NCI-H460 (cell line): ENCODE data around the gene PDGFA. TPM values are rescaled to one million over a fixed set of nuclear protein-coding genes. Genes with fewer than 3 reads are reported as not detected.

Source experiments
- DNase-seq: peaks from one replicate; pipeline ENCODE4 v3.0.0-alpha.2; 2016; ENCODE audit warnings: low read depth; ENCODE audit errors: extremely low read depth
- polyA plus RNA-seq: library from polyadenylated mRNA; depleted of rRNA; stranded (reverse); fragments of >200 nt; gene quantifications from 2 replicates; pipeline ENCODE4 v1.2.3, GENCODE V29; 2014; cell fraction: nucleus; rRNA removed
- total RNA-seq: library from RNA; depleted of rRNA; stranded (reverse); fragments of >200 nt; shearing (Covaris generic); gene quantifications from 2 replicates; pipeline ENCODE4 v1.2.3, GENCODE V29; 2014; rRNA removed

Gene PDGFA
- total RNA-seq, result 20.3 and 21.4 TPM in 2 replicates
- 3.8 and 10.0 TPM in 2 replicates for polyA plus RNA-seq

DNA sequence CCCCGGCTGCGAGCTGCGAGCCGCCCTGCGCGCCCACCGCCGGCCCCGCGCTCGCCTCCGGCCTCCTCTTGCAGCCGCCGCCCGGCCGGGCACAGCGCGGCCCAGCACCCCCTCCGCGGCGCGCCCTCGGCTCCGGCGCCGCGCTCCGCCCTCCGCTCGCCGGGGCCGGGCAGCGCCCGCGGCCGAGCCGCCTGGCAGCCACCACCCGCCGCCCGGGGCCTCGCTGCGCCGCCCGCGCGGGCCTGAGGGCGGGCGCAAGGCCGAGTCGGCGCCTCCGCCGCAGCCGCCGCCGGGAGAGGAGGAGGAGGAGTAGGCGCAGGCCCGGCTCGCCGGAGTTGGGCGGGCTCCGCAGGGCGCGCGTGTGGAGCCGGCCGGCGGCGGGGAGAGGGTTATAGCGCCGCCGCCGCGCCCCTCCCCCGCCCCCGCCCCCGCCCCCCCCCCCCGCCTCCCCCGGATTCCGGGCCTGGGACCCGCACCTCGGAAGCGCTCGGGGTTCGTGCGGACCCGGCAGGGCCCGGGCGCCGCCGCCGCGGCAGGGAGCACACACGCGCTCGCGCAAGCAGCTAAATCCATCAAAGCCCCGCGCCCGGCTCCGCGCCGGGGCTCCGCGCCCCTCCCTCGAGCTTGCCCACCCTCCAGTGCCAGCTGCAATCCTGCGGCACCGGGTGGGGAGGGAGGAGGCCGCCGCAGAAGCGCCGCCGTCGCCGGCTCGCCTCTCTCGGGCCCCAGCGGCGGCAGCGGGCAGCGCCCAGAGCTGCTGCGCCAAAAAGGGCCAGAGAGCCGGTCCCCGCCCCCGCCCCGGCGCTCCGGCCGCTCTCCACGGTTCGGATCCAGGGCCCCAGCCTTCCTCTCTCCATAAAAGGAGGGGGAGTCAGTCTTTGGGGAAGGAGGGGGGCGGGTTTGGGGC, at the start of gene PDGFA:
PDGFA (minus strand) TSS at position 363 of the 907 bp plus-strand sequence. CDS start 845 bp downstream, outside the sequence.
- peak; percentile 41 for DNase-seq

DNA sequence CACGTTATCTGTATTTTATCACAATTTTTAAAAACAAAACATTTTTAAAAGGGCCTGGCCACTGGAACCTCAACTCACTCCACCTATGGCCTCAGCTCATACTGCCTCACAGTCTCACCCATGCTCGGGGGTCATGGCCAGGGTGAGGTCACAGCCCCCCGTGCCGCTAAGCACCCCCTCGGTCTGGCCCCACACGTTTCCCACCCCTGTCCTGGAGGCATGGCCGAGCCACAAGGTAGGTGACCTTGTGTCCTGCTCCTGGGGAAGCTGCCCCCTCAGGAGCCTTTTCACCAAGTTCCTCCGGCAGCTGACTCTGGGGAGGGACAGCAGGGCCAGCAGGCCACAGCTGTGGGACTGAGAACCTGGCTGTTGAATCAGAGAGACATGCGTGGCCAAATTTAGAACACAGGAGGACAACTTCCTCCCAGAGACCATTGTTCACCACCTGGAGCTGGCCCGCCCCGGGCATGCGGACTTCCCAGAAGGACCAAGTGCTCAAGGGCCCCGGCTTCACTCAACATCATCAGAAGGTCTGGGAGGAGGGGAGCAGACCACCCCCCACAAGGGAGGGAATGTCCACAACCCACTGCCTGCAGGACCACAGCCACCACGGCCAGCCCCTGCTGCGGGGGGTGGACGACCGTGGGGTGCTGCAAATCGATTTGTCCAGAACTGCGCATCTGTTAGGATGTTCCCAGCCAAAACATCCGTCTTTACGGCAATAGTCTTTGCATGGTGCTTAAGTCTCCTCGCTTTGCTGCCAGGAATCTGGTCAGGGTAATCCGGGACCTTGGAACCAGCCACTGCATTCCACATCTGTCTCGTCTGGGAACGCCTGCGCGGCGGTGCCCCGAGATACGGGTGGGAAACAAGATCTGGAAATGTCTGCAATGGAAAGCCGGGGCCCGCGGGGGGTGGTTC, 48.6 kb upstream of the PDGFA start:
- no peak for DNase-seq

DNA sequence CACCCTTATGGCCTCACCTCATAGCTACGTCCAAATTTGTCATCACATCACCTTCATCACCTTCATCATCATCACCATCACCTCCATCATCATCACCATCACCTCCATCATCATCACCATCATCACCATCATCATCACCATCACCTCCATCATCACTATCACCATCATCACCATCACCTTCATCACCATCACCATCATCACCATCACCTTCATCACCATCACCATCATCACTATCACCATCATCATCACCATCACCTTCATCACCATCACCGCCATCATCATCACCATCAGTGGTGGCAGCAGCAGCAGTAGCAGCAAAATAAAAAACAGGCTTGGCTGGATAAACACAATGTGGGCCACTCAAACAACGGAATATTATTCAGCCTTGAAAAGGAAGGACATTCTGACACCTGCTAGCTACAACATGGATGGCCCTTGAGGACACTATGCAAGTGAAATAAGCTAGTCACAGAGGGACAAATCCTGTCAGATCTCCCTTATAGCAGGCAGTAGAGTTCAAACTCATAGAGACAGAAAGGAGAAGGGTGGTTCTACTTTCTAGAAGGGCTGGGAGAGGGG, 47.7 kb upstream of the PDGFA start:
- DNase-seq, result no peak

DNA sequence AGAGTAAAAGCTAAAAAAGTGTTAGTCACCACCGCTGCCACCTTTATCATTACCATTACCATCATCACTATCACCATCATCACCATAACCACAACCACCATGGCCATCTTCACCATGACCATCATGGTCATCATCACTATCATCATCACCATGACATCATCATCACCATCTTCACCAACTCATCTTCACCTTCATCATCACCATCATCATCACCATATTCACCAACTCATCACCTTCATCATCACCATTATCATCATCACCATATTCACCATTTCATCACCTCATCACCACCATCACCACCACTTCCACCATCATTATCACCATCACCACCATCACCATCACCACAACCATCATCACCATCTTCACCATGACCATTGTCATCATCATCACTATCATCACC, 46.5 kb upstream of the PDGFA start:
- no peak for DNase-seq

DNA sequence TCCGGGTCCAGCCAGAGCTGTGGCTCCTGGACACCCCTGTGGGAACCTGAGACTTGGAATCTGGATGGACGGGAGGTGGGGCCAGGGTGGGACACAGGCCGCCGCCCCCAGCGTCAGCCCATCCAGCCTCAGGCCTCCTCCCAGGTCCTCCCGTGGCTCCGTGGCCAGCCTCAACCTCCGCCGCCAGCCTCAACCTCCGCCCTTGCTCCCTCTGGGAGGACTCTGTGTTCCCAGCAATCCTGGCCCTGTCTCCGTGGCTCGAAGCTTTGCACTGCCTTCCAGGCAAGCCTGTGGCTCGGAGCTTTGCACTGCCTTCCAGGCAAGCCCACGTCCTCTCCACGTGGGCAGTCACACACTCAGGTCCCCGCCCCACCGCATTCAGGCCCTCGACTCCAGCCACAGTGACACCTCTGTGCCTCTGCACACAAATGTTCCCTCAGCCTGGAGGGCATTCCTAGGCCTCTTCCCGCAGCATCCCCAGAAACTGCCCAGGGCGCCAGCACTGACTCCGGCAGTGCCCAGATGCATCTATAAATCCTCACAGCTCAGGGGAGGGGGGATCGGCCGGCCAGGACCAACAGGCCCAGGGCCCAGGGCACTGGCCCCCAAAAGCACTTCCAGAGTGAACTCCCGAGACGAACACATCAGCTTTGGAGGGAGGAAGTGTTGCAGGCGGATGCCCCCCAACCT, 44.7 kb upstream of the PDGFA start:
- no peak for DNase-seq

DNA sequence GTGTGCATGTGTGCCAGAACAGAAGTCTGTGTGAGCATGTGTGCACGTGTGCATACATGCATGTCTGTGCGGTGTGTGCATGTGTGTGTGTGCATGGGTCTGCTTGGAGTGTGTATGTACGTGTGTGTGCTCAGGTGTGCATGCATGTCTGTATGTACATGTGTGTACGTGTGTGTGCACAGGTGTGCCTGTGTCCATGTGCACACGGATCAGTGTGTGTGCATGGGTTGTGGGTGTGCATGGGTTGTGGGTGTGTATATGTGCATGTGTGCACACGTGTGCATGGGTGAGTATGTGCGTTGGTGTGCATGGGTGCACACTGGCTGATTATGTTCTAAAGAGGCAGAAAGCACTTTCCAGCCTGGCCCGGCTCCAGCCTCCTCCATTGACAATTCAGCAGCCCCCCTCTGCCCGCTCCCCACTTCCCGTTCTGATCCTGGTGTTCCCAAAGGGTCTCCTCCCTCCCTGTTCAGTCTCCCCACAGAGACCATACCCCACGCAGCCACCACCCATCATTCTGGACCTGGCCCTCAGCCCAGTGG, 44.1 kb upstream of the PDGFA start:
- DNase-seq, result no peak

DNA sequence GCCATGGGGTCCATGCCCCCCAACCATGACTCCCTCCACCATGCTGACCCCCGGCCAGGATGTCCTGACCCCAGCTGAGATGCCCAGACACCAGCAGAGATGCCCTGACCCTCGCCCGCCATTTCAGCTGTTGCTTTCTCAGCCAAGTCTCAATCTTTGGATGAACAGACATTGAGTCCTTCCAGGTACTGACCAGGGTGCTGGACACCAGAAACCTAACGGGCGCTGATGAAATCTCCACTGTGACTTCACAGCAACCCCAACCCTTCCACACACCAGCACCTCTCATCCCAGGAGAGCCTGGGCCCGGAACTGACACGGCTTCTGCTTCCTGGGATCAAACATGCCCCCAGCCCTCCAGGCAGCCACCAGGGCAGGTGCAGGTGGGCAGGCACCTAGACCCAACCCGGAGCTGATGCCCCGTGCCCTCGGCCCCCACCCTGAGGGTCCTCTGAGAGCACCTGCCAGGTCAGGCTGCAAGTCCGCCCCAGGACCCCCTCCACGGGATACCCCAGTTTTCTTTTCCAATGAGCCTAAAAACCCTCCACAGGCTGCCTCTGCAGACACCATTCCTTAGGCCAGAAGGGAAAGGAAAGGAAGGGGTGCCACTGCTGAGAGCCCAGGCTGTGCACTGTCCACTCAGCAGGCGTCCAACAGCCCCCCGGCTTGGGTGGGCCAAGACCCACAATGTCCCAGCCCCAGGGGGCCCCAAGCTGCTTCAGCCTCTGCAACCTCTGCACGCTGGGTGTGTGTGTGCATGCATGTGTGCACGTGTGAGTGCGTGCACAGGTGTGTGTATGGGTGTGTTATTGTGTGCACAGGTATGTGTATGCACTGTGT, 43.4 kb upstream of the PDGFA start:
- no peak for DNase-seq

DNA sequence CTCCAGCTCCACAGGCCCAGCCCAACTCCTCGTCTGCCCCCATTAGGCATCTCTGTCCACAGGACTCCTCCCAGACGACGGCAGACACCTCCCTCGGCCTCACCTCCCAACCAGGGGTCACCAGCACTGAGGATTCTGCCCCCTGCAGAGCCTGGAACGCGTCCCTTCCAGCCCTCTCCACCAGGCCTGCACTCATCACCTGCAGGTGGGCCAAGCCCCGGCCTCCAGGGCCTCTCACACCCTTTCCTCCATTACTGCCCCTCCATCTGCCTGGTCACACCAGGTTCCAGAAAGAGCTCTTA, 42.7 kb upstream of the PDGFA start:
- no peak for DNase-seq

DNA sequence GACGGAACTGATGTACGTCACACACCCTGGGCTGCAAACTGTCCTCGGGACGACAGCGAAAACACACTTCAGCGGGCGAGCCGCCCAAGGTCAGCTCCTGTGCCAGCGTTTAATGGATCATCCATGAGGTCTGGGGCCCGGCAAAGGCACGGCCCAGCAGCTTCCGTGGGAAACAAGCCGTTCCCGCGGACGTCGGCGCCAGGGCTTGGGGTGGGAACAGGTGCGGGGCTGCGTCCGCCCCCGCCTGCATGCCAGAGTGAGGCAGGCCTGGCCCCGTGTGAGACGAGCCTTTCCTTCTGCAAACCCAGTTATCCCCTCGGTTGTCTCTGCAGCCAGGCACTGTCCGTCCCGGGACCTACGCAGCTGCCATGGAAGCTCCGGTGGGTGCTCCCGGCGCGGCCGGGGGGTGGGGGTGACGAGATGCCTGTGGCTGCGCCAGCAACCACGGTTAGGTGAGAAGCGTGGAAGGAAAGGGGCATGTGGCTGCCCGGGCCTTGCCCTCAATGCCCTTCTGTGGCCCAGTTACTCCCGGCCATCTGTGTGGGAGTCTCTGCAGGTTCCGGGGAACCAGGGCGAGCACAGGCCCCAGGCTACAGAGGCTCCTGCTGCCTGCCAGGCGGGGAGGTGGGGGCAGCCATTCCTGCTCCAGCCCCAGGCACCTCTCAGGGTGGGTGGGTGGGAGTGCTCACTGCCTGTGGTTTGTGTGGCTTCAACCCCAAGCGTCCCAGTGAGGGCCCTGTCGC, 42.2 kb upstream of the PDGFA start:
- no peak for DNase-seq

DNA sequence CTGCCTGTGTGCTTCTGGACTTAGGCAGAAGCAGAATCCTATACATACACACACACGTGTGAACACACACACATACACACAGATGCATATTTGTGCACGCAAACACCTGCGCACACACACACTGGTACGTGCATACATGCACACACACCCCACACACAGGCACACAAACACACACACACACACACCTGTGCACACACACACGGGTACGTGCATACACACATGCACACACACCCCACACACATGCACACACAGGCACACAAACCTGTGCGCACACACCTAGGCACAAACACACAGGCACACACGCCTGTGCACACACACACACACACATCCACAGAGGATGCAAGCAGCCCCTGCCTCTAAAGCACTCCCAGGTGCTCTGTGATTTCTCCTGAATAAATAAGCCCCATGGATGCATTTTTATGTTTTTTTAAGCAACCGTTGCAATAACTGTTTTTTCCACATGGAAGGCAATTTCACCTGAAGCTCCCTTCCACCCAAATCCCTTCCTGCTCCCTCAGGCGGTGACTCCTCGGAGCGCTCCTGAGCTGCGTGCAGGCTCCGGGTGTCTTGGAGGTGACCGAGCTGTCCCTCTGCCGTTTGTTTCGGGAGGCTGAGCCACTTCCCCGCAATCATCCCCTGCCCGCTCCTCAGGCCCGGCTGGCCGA, 41.5 kb upstream of the PDGFA start:
- no peak for DNase-seq

DNA sequence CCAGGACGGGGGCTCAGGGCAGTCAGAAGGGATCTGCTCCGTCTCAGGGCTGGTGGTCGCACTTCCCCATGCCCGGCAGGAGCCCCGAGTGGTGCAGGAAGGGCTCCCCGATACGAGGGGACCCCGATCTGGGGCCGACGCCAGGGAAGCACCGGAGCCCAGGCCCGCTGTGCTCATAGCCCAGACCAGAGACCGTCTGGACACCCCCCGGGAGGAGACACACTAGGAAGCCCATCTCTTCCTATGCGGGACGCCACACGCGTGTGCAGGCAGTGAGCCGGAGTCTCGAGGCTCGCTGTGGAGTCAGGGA, 39.7 kb upstream of the PDGFA start:
- DNase-seq, result no peak

DNA sequence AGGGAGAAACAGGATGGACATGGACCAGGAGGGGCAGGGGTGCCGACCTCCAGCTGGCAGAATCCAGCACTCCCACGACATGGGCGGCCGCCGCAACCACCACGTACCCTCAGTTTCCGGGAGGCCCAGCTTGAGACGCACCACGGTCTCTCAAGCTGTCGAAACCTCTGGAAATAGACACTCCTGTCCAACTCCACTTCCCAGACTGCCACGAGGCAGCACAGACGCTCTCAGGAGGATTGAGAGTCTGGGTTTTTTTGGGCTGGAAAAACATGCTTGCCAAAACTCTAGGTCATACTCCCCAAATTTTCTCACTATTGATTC, 37.9 kb upstream of the PDGFA start:
- no peak for DNase-seq

DNA sequence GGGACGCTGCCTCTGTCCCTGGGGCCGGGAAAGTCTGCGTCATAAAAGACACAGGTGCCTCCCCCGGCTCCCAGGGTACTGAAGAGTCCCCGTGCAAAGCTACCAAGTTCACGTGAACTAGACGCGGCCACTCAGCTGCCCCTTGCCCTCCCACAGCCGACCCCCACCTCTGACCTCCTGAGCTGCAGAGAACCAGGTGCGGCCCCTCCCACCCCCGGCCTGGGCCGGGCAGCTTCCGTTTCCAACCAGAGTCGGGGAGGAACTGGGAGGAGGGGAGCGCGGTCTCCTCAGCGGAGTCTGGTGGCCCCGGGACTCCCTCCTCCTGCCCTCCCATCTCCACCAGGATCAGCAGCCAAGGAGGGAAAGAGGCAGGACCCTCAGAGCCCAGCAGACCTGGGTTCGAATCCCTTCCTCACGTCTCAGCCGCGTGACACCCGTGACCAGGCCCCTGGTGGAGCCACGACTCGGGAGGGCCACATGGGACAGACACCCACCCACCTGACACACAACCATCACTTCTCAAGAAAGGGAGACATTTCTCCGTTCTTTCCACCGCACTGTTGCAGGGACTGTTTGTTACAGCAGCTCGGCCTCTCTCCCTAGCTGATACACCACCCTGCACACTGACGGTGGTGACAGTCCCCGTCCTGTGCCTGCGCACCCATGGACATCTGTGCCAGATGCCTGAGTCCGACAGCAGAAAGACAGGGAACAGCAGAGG, 37.4 kb upstream of the PDGFA start:
- no peak for DNase-seq

DNA sequence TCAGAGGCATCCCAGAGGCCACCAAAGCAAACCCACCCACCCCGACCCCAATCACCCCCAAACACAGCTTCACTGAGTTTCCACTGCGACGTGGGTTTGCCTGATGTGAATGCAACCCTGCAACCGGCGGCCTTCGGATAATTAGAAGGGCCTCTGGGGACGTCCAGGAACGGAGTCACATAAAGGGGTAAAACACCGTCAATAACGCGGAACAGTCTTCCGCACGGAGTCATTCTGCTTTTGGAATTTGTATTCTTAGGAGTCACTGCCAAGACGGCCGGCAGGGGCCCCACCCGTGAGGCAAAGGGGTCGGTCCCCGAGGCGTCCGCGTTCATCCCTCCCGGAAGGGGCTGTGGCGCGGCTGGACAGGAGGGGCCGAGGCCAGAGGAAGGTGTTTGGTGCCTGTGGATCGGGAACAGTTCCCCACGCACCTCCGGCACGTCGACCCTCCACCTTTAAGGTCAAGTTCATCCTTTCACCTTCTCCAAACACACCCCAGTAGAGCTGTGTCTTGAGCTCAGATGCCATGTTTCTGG, 36.7 kb upstream of the PDGFA start:
- no peak for DNase-seq

DNA sequence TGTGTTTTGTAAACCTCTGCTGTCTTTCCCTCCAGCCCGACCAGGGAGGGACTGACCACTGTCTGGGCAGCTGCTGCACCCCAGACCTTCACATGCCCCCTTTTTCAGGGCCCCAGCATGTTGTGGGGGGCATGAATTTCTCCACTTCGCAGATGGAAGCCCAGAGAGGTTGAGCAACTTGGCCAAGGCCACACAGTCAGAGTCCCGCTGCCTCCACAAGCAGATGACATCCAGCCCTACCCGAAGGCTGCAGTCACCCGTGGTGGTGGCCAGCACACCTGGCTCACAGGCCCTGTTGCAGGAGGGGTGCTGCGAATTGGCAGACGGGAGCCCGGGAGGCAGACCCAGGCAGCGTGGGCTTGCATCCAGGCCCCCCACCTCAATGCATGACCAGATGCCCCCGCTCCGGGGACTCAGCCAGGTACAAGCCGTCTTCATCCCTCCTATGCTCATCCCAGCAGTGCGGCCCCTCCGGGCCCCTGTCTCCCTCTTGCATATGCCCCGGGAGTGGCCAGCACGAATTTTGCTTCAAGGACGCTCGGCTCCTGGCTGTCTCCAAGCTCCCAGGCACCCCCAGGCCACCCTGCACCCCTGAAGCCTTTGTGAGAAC, 36.0 kb upstream of the PDGFA start:
- DNase-seq, result no peak

DNA sequence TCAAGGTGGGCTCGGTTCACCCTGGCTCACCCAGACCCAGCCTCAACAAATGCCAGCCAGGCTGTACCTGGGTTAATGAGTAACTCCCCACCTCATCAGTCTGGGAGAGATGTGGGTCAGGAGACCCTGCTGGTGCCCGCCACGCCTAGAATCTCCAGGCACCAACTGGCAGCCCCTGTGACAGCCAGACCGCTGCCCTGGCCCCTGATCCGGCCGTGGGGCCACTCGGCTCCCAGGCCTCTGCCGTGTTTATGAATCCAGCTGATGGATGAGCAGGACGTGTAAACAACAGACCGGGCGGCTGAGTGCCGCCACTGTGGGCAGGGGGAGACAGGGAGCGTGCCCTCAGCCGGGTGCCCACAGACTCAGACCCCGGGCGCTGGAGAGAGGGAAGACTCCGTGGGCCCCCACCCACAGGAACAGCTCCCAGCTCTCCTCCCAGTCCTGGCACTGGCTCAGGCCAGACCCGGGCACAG, 34.0 kb upstream of the PDGFA start:
- no peak for DNase-seq
